HCT116 (cell line): ENCODE measurements around the gene GRAMD1C.

Source experiments
- CEBPB ChIP-seq: IDR thresholded peaks from 2 replicates; pipeline ENCODE4 v1.6.1; 2012; ENCODE audit warnings: low read depth
- CTCF ChIP-seq, 3 experiments: fragments of 200-600 bp in 1 of 3; sonication (generic) in 1 of 3; IDR thresholded peaks in 2 of 3; conservative IDR thresholded peaks in 1 of 3; 2 replicates each; pipeline ENCODE4 v1.5.1; 2012 to 2017; ENCODE audit warnings: low read depth in 2 of 3, low read length in 2 of 3, antibody characterized with exemption in 1 of 3, borderline replicate concordance in 1 of 3, control low read depth in 1 of 3, mild to moderate bottlenecking in 1 of 3, mixed read lengths in 1 of 3, mixed run types in 1 of 3, moderate library complexity in 1 of 3; ENCODE audit not compliant: insufficient read depth in 1 of 3
- EGR1 ChIP-seq: IDR thresholded peaks from 2 replicates; pipeline ENCODE4 v1.6.1; 2012; ENCODE audit warnings: low read depth
- ELF1 ChIP-seq: IDR thresholded peaks from 2 replicates; pipeline ENCODE4 v1.6.1; 2012; ENCODE audit warnings: low read depth, borderline replicate concordance
- EZH2 ChIP-seq: fragments of 200-600 bp; sonication (generic); IDR thresholded peaks from 2 replicates; pipeline ENCODE4 v1.6.1; 2017; ENCODE audit warnings: antibody characterized with exemption, mixed run types
- FOSL1 ChIP-seq: IDR thresholded peaks from 2 replicates; pipeline ENCODE4 v1.6.1; 2012; ENCODE audit warnings: low read depth
- POLR2A ChIP-seq: IDR thresholded peaks from 2 replicates; pipeline ENCODE4 v1.7.0; 2011; ENCODE audit warnings: borderline replicate concordance; ENCODE audit not compliant: insufficient read depth, insufficient read length; ENCODE audit errors: extremely low read depth
- REST ChIP-seq: IDR thresholded peaks from 2 replicates; pipeline ENCODE4 v1.6.1; 2012; ENCODE audit warnings: low read depth
- SRF ChIP-seq: IDR thresholded peaks from 2 replicates; pipeline ENCODE4 v1.6.1; 2012; ENCODE audit warnings: low read depth
- TCF7L2 ChIP-seq: IDR thresholded peaks from 2 replicates; pipeline ENCODE4 v1.7.0; 2011; ENCODE audit warnings: borderline replicate concordance, inconsistent platforms; ENCODE audit not compliant: insufficient read depth, insufficient read length; ENCODE audit errors: extremely low read depth
- YY1 ChIP-seq: IDR thresholded peaks from 2 replicates; pipeline ENCODE4 v1.6.1; 2011; ENCODE audit warnings: low read length, low read depth, moderate library complexity, mild to moderate bottlenecking; ENCODE audit not compliant: insufficient replicate concordance; ENCODE audit errors: extremely low read depth
- ZNF274 ChIP-seq: fragments of 200-500 bp; sonication (Bioruptor generic); IDR thresholded peaks from 2 replicates; pipeline ENCODE4 v1.6.1; 2014; ENCODE audit warnings: mild to moderate bottlenecking, low read depth, low read length, inconsistent platforms
- TF ChIP-seq, protein P1 (sequence below): IDR thresholded peaks from 2 replicates; pipeline ENCODE4 v1.6.1; 2012

DNA sequence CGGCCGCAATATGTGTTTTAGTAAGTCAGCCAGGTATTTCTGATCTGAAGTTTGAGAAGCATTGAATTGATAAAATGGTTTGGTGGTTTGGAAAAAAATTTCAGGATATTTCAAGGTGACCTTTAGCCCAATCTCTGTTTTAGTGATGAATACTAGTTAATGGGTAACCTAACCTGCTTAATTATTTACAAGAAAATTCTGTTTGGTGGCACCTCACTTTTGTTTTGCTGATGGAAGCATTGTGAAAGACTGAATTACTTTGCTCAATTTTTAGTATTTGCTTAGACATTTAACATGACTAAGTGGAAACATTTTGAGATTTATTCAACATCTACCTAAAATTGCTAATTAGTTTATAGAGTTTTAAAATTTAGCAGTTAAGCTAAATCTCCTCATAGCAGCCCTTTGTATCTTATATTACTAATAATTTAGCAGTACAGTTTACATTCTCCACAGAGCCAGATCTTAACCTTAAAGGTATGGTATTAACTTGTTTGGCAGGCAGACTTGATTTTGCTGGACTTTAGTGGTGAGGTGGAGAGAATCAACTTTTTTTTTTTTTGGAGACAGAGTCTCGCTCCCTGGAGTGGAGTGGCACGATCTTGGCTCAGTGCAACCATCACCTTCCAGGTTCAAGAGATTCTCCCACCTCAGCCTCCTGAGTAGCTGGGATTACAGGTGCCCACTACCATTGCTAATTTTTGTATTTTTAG, 35.4 kb downstream of the GRAMD1C start:
- no peak for TF ChIP-seq CTCF (IDR thresholded peaks at IDR 0.05 in 2 of 3, conservative IDR thresholded peaks at IDR 0.05 in 1 of 3; ENCODE audit: borderline replicate concordance in 1 of 3, insufficient read depth in 1 of 3, low read depth in 2 of 3, low read length in 2 of 3)
- TF ChIP-seq, protein P1, sequence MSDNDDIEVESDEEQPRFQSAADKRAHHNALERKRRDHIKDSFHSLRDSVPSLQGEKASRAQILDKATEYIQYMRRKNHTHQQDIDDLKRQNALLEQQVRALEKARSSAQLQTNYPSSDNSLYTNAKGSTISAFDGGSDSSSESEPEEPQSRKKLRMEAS: no peak
- no peak for TF ChIP-seq TCF7L2
- no peak for TF ChIP-seq CEBPB
- no peak for TF ChIP-seq REST
- no peak for TF ChIP-seq ZNF274
- no peak for TF ChIP-seq SRF
- TF ChIP-seq EGR1: no peak
- no peak for TF ChIP-seq ELF1
- TF ChIP-seq EZH2: no peak
- no peak for TF ChIP-seq POLR2A
- TF ChIP-seq YY1: no peak
- no peak for TF ChIP-seq FOSL1
